GM18873 (cell line): ENCODE measurements around the gene FAF1.
"Not testable (repeated sequence)": the region's sequence is repeated elsewhere in the genome, so short reads cannot be mapped to it uniquely, and the experiment has no call there.

Experiments used
- ATAC-seq: cut with Tn5 transposase; IDR thresholded peaks from one replicate; pipeline ENCODE4 v1.9.1; 2021; ENCODE audit warnings: mild to moderate bottlenecking, moderate library complexity, moderate number of reproducible peaks; ENCODE audit not compliant: unreplicated experiment, low FRiP score

The FAF1 gene

DNA sequence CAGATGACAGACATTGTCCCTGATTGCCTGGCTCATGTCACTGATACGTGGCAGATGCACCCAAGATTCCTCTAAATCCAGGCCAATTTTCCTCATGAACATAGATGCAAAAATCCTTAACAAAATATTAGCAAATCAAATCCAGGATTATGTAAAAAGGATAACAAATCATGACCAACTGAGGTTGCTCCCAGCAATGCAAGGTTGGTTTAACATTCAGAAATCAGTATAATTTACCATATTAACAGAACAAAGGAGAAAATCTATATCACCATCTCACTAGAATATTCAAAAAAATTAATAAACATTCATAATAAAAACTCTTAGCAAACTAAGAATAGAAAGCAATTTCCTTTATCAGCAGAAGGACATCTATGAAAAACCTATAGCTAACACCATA, 39.7 kb downstream of the FAF1 start:
- ATAC-seq = no peak

DNA sequence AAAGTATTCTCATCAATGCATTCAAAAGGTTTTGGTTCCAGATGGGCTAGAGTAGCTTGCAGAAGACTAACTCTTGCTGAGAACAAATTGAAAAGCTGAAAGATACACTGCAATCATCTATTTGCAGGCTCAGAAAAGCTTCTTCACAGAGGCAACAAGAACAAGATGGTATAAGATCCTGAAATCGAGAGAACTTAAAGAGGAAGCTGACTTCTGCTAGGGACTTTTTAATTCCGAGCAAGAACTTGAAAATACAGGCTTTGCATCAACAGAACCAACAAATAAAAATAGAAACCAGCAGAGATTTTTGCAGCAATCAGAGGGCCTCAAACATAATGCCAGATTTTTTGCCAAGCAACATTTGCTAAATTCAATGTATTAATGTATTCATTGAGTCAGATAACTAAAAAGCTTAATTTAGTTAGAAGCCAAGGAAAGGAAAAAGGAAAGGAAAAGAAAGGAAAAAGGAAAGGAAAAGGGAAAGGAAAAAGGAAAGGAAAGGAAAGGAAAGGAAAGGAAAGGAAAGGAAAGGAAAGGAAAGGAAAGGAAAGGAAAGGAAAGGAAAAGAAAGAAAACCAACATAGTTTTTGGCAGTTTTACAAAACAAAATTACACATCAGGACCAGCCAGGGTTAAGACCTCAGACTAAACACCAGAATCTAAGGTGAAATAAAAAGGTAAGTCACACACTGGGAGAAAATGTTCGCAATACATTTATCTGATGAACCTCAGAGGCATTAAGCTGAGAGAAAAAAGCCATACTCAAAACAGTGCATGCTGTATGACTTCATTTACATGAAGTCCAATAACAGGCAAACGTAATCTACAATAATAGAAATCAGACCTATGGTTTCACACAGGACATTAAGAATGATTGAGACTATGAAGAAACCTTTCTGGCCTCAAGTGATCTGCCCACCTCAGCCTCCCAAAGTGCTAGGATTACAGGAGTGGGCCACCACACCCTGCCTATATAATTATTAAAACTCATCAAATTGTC, 42.6 kb downstream of the FAF1 start:
- no peak for ATAC-seq

DNA sequence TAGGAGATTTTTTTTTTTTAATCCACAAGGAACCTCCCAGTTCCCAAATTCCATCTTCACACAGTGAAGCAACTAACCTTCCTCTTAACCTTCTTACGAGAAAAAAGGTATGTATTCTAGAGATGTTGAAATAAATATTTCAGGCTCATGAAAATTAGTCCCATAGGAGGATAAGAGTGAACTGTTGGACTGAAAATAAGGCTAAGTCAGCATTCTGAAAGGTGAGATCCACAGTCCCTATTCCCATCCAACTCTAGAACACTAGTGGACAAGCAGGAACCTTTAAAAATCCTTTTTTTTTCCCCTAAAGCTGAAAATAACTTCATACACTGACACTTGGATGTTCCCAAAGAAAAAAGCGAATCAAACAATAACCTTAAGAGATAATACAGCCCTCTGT, 44.4 kb downstream of the FAF1 start:
- no peak for ATAC-seq

GRCh38 chr1:50913954-50914353, 46.1 kb downstream of the FAF1 start:
- ATAC-seq = no peak

GRCh38 chr1:50910356-50910755, 49.7 kb downstream of the FAF1 start:
- not testable (repeated sequence) for ATAC-seq

GRCh38 chr1:50907610-50908009, 52.5 kb downstream of the FAF1 start:
- ATAC-seq = not testable (repeated sequence)

DNA sequence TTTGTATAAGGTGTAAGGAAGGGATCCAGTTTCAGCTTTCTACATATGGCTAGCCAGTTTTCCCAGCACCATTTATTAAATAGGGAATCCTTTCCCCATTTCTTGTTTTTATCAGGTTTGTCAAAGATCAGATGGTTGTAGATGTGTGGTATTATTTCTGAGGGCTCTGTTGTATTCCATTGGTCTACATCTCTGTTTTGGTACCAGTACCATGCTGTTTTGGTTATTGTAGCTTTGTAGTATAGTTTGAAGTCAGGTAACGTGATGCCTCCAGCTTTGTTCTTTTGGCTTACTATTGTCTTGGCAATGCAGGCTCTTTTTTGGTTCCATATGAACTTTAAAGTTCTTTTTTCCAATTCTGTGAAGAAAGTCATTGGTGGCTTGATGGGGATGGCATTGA, 54.0 kb downstream of the FAF1 start:
- ATAC-seq = not testable (repeated sequence)

GRCh38 chr1:50902419-50902818, 57.6 kb downstream of the FAF1 start:
- ATAC-seq = no peak

- no peak for ATAC-seq
Observed at GRCh38 chr1:50901872-50902271, 58.2 kb downstream of the FAF1 start.

- ATAC-seq = no peak
Observed at GRCh38 chr1:50898773-50899172, 61.3 kb downstream of the FAF1 start.

DNA sequence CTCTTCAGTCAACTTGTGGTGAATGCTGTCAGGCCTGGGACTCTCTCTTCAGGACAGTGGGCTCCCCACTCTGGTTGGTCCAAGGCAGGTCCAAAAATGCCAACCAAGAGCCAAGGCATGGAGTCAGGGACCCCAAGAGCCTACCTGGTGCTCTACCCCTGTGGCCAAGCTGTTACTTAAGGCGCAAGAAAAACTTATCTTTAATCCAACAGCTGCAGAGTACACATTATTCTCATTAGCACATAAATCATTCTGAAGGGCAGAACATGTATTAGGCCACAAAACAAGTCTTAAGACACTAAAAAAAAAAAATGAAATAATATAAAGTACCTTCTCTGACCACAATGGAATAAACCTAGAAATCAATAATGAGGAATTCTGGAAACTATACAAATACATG, 65.7 kb downstream of the FAF1 start:
- no peak for ATAC-seq

DNA sequence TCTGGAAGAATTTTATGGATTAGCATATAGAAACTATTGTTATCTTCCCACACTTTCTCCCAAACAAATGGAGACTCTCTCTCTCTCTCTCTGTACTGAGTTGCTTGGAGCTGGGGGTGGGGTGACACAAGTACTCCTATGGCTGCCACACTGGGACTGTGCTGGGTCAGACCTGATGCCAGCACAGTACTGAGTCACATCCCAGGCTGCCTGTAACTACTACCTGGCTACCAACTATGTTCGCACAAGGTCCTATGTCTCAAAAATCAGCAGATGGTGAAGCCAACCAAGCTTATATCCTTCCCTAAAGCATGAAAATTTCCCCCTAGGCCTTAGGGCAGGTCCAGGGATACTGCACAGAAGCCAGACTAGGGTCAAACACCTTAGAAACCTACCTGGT, 66.6 kb downstream of the FAF1 start:
- no peak for ATAC-seq

- not testable (repeated sequence) for ATAC-seq
Observed at GRCh38 chr1:50887555-50887954, 72.5 kb downstream of the FAF1 start.

DNA sequence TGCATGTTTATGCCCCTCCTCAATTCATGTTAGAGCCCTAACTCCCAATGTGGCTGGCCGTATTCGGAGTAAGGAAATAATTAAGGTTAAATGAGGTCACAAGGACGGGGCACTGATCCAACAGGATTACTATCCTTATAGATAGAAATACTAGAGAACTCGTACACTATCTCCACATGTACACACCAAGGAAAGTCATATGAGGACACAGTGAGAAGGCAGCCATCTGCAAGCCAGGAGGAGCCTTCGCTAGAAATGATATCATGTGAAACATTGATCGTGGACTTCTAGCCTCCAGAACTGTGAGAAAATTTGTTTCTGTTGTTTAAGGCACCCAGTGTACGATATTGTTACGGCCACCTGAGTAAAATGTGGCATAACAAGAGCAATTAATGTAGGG, 79.7 kb downstream of the FAF1 start:
- ATAC-seq = no peak

GRCh38 chr1:50879137-50879536, 80.9 kb downstream of the FAF1 start:
- no peak for ATAC-seq

- no peak for ATAC-seq
Observed at GRCh38 chr1:50878434-50878833, 81.6 kb downstream of the FAF1 start.

GRCh38 chr1:50877641-50878040, 82.4 kb downstream of the FAF1 start:
- no peak for ATAC-seq

GRCh38 chr1:50873458-50874187, 86.4 kb downstream of the FAF1 start:
- peak; percentile 91 for ATAC-seq

GRCh38 chr1:50864845-50865244, 95.2 kb downstream of the FAF1 start:
- not testable (repeated sequence) for ATAC-seq

GRCh38 chr1:50861772-50862171, 98.3 kb downstream of the FAF1 start:
- no peak for ATAC-seq

DNA sequence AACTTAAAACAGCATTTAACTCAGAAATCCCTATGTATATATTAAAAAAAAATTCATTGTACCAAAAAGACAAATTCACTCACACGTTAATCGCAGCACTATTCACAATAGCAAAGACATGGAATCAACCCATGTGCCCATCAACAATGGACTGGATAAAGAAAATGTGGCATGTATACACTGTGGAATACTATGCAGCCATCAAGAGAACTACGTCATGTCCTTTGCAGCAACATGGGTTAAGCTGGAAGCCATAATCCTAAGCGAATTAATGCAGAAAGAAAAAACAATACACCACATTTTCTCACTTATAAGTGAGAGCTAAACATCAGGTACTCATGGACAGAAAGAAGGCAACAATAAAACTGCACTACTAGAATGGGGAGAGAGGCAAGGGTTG, 99.4 kb downstream of the FAF1 start:
- ATAC-seq = no peak
